Psoas muscle (tissue), 8 donors: ENCODE results near the gene GTF2F1. TPM values are rescaled to one million over a fixed set of nuclear protein-coding genes. Genes with fewer than 3 reads are reported as not detected.

Experiments used
- ATAC-seq, 4 donors: fragments of 200-7000 bp; cut with Tn5 transposase; one replicate each; pipeline ENCODE4 v1.9.1; 2020; ENCODE audit warnings: moderate library complexity in 3 of 4, mild to moderate bottlenecking in 2 of 4
- DNase-seq, 2 donors: peaks; one replicate each; pipeline ENCODE4 v3.0.0-alpha.2; 2020
- H3K27ac ChIP-seq: fragments of 200-600 bp; one replicate; pipeline ENCODE4 v1.8.0; 2022
- H3K27me3 ChIP-seq, 3 donors: fragments of 200-600 bp in 1 of 3; one replicate each; pipeline versions ENCODE4 v1.6.1 to v1.8.0; 2013 to 2022; ENCODE audit warnings: low read length in 2 of 3, mild to moderate bottlenecking in 2 of 3, moderate library complexity in 1 of 3; ENCODE audit not compliant: insufficient read depth in 3 of 3
- H3K36me3 ChIP-seq, 2 donors: fragments of 200-600 bp in 1 of 2; one replicate each; pipeline versions ENCODE4 v1.6.1 to v1.8.0; 2013 to 2022; ENCODE audit warnings: low read depth in 1 of 2, mild to moderate bottlenecking in 1 of 2, moderate library complexity in 1 of 2; ENCODE audit not compliant: insufficient read depth in 1 of 2
- H3K4me1 ChIP-seq: fragments of 200-600 bp; one replicate; pipeline ENCODE4 v1.8.0; 2022
- H3K4me3 ChIP-seq: fragments of 200-600 bp; one replicate; pipeline ENCODE4 v1.8.0; 2022; ENCODE audit warnings: mild to moderate bottlenecking
- H3K9me3 ChIP-seq: fragments of 200-600 bp; one replicate; pipeline ENCODE4 v1.8.0; 2022
- WGBS, 3 donors: extraction: QIAGEN DNeasy Blood & Tissue Kit; methylation state at CpG; one replicate each; pipeline versions ENCODE4 v1.1.6 to v1.1.7; 2013; 5-methylcytosine and 5-hydroxymethylcytosine counted together
- intact Hi-C, 2 donors: fragments of 100-400 bp; cut with DNase I; formaldehyde crosslinking; loops; one replicate each; pipeline versions ENCODE4 v1.11.0 to v1.14.2; 2022
- polyA plus RNA-seq, 3 donors: library from polyadenylated mRNA; stranded (reverse); fragments of 200-250 nt; gene quantifications; one replicate each; pipeline ENCODE4 v1.2.3, GENCODE V29; 2013
- total RNA-seq, 4 donors: library from RNA; stranded (reverse); fragmentation: NEBNext Ultra II Directional in 2 of 4; extraction: Animal tissue kit (Norgen Biotek cat#: 25700) in 2 of 4; gene quantifications; one replicate each; pipeline versions ENCODE4 v1.2.1 to v1.2.4, GENCODE V29; 2021 to 2023
- TF ChIP-seq, protein P1 (sequence below): fragments of 200-600 bp; IDR thresholded peaks from one replicate; pipeline ENCODE4 v1.8.0; 2022; ENCODE audit warnings: antibody characterized with exemption
- donor health status: healthy with polysubstance abuse.
- donor health status: DM: no; HTN: no; CAD: no; lungs with moderate emphysema.
- donor health status: Bipolar disorder and iron deficiency.
- donor health status: healthy.
- donor health status: DM: yes; HTN: yes; CAD: no.
- donor health status: DM: no; HTN: no; CAD: no.
- donor health status: DM: no; HTN: no; CAD: no.
- donor health status: DM: yes; HTN: yes; CAD: no.

The GTF2F1 gene
- total and polyA plus RNA-seq, 7 donors, result 23.7 to 60.0 (median 33.8) TPM

DNA sequence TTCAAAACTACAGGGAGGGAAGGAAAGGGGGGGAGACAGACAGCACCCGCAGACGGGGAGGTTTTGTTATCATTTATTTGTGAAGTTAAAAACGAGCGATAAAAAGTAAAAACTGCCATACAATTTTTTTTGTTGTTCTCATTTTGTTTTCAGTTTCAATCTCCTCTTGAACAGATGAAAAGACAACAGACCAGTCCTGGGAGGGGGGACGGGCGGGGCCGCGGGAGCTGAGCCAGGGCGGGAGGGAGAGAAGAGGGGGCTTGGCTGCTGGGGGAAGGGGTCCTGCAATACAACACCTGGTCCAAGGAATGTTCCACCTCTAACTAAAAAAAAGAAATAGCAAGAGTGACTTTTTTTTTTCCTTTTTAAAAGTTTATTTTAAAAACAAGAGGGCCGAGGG, 20.3 kb upstream of the GTF2F1 start:
- Histone ChIP-seq H3K27me3 (no peaks in the 10 kb centered on the region), H3K27ac (no peak overlapping the region), H3K4me1 (no peaks in the 10 kb centered on the region), H3K4me3 (no peak overlapping the region), H3K9me3 (no peaks in the 10 kb centered on the region), H3K36me3 (peaks cover 15 to 52% of the 10 kb centered on the region in 2 donors)
- 72 to 76% (median 74%) methylated on average over 10 of the region's 10 CpGs for WGBS, 3 donors
- DNase-seq (no peak), ATAC-seq (no peak)
- TF ChIP-seq, protein P1, sequence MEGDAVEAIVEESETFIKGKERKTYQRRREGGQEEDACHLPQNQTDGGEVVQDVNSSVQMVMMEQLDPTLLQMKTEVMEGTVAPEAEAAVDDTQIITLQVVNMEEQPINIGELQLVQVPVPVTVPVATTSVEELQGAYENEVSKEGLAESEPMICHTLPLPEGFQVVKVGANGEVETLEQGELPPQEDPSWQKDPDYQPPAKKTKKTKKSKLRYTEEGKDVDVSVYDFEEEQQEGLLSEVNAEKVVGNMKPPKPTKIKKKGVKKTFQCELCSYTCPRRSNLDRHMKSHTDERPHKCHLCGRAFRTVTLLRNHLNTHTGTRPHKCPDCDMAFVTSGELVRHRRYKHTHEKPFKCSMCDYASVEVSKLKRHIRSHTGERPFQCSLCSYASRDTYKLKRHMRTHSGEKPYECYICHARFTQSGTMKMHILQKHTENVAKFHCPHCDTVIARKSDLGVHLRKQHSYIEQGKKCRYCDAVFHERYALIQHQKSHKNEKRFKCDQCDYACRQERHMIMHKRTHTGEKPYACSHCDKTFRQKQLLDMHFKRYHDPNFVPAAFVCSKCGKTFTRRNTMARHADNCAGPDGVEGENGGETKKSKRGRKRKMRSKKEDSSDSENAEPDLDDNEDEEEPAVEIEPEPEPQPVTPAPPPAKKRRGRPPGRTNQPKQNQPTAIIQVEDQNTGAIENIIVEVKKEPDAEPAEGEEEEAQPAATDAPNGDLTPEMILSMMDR, result no peak
- intact Hi-C loops, result no loop called here

DNA sequence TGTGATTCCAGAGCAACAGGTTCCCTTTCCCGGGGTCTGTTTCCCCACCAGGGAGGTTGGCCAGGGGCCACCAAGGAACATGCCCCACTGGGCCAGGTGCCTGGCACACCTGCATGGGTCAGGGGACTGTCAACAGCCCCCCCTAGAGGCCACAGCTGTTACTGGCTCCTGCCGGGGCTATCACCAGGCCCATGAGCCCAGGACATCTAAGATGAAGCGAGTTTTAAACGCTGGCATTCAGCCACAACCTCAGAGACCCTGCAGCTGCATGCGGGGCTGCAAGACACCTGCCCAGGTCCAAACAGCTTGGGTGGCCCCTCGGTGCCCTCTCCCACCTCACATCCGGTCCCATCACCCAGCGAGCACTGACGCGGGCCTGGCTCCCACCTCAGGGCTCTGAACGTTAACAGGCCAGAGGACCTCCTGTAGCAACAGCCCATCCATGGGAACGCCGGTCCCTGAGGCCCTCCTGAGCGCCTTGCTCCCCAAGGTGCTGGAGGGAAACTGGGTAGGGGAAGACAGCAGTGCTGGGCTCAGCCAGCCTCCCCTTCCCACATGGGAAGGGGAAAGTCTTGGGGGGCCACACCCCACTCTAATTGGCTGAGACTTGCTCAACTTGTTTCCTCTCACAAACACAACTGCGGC, 19.6 kb upstream of the GTF2F1 start:
- H3K4me3 ChIP-seq, result no peak overlapping the region
- no peak overlapping the region for H3K27ac ChIP-seq
- no peaks in the 10 kb centered on the region for H3K27me3 ChIP-seq
- DNase-seq (peak in 1 of 2 donors; percentile 56), ATAC-seq (peak; percentile 47 to 71 (median 59))
- WGBS, 3 donors, result 48 to 55% (median 53%) methylated on average over 15 of the region's 15 CpGs
- intact Hi-C loops, result no loop called here
- H3K36me3 ChIP-seq, result peaks cover 15 to 45% of the 10 kb centered on the region in 2 donors
- TF ChIP-seq, protein P1, result peak; percentile 42
- no peaks in the 10 kb centered on the region for H3K9me3 ChIP-seq
- no peaks in the 10 kb centered on the region for H3K4me1 ChIP-seq

DNA sequence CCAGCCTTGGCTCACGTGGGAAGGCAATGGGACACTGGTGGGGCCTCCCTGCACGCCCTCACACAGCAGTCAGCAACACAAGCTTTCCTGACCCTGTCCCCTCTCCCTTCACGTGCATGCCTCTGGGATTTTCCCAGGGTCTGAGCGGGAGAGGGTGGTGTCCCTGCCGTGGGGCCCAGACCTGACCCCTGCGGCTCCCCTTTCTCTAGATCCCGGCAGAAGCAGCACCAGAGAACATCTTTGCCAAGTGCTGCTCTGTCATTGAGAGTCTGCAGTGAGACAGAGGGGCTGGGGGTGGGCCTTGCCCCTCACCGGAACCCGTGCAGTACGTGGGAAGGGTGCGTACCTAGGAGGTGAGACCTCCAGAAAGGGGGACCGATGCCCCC, 19.1 kb upstream of the GTF2F1 start:
- no peaks in the 10 kb centered on the region for H3K4me1 ChIP-seq
- peaks cover 15 to 39% of the 10 kb centered on the region in 2 donors for H3K36me3 ChIP-seq
- no peaks in the 10 kb centered on the region for H3K9me3 ChIP-seq
- WGBS, 3 donors, result 58 to 59% (median 59%) methylated on average over 12 of the region's 12 CpGs
- no peak overlapping the region for H3K27ac ChIP-seq
- ATAC-seq (peak; percentile 6 to 28 (median 18)), DNase-seq (no peak)
- TF ChIP-seq, protein P1, result no peak
- H3K4me3 ChIP-seq, result no peak overlapping the region
- intact Hi-C loops, result no loop called here
- H3K27me3 ChIP-seq, result no peaks in the 10 kb centered on the region

DNA sequence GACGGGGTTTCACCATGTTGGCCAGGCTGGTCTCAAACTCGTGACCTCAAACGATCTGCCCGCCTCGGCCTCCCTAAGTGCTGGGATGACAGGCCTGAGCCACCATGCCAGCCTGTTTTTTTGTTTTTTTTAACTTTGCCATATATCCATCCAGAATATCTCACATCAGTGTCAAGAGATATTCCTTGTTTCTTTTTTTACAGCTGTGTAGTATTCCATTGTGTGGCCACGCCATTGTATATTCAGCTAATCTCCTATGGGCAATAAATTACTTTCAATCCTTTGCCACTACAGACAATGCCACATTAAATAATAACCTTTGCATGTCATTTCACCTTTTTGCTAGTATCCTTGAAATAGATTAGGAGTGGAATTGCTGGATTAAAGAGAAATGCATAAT, 16.4 kb upstream of the GTF2F1 start:
- Histone ChIP-seq H3K27me3 (no peaks in the 10 kb centered on the region), H3K9me3 (no peaks in the 10 kb centered on the region), H3K27ac (no peak overlapping the region), H3K4me3 (no peak overlapping the region), H3K4me1 (no peaks in the 10 kb centered on the region), H3K36me3 (peaks cover 0 to 12% of the 10 kb centered on the region in 2 donors)
- intact Hi-C loops, result no loop called here
- TF ChIP-seq, protein P1, result no peak
- no peak for DNase-seq
- 86 to 99% (median 87%) methylated on average over 6 of the region's 6 CpGs for WGBS, 3 donors
- ATAC-seq, result no peak

DNA sequence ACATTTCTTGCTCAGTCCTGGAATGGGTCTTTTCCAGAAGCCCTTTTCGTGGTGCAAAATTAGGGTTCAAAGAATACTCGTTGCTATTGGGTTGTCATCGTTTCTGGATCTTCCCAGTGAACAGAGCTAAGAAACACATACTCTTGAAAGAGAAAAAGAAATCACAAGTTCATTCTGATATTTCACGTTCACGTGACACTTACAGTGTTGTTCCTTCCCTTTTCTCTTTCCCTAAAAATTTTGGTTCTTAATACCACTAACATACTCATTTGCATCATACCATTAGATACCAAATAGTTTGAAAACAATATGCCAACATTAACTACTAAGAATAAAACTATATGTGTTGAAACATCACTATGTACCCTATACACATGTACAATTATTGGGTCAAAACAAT, 13.4 kb upstream of the GTF2F1 start:
- Histone ChIP-seq H3K4me1 (no peaks in the 10 kb centered on the region), H3K36me3 (no peaks in the 10 kb centered on the region), H3K27ac (no peak overlapping the region), H3K4me3 (no peak overlapping the region), H3K9me3 (no peaks in the 10 kb centered on the region), H3K27me3 (no peaks in the 10 kb centered on the region)
- intact Hi-C loops, result no loop called here
- ATAC-seq (no peak), DNase-seq (no peak)
- TF ChIP-seq, protein P1, result no peak
- WGBS, 3 donors, result 79 to 90% (median 84%) methylated on average over 5 of the region's 5 CpGs
